C4-2B (cell line): Measurements from ENCODE around the gene APP.

Experiments used
- ZFX ChIP-seq: fragments of 450-650 bp; IDR thresholded peaks from 2 replicates; pipeline ENCODE4 v1.6.1; 2017
- TF ChIP-seq, protein P1 (sequence below): fragments of 450-650 bp; conservative IDR thresholded peaks from 2 replicates; pipeline ENCODE4 v1.5.1; 2017; ENCODE audit warnings: mild to moderate bottlenecking

- TF ChIP-seq, protein P1, sequence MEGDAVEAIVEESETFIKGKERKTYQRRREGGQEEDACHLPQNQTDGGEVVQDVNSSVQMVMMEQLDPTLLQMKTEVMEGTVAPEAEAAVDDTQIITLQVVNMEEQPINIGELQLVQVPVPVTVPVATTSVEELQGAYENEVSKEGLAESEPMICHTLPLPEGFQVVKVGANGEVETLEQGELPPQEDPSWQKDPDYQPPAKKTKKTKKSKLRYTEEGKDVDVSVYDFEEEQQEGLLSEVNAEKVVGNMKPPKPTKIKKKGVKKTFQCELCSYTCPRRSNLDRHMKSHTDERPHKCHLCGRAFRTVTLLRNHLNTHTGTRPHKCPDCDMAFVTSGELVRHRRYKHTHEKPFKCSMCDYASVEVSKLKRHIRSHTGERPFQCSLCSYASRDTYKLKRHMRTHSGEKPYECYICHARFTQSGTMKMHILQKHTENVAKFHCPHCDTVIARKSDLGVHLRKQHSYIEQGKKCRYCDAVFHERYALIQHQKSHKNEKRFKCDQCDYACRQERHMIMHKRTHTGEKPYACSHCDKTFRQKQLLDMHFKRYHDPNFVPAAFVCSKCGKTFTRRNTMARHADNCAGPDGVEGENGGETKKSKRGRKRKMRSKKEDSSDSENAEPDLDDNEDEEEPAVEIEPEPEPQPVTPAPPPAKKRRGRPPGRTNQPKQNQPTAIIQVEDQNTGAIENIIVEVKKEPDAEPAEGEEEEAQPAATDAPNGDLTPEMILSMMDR = no peak
- no peak for TF ChIP-seq ZFX
These were observed 112.9 kb downstream of the APP start for GRCh38 chr21:26057477-26058170.
